ENCODE results near the gene CYP4A11. TPM values are rescaled to one million over a fixed set of nuclear protein-coding genes. Genes with fewer than 3 reads are reported as not detected.
"Not testable (repeated sequence)": the region's sequence is repeated elsewhere in the genome, so short reads cannot be mapped to it uniquely, and the experiment has no call there.

CYP4A11 gene
- total RNA-seq, 1 donor = not detected

DNA sequence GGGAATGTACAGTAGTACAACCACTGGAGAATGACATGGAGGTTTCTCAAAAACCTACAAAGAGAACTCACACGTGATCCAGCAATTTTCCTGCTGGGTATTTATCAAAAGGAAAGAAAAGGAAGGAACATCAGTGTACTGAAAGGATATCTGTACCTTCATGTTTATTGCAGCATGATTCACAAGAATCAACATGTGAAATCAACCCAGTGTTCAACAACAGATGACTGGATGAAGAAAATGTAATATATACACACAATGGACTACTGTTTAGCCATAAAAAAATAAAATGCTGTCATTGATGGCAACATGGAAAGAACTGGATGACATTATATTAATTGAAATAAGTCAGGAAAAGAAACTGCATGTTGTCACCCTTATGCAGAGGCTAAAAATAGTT lies 19.0 kb upstream of the CYP4A11 start:
- no peak for DNase-seq (ENCODE audit: low read depth)
- TF ChIP-seq, protein P1, sequence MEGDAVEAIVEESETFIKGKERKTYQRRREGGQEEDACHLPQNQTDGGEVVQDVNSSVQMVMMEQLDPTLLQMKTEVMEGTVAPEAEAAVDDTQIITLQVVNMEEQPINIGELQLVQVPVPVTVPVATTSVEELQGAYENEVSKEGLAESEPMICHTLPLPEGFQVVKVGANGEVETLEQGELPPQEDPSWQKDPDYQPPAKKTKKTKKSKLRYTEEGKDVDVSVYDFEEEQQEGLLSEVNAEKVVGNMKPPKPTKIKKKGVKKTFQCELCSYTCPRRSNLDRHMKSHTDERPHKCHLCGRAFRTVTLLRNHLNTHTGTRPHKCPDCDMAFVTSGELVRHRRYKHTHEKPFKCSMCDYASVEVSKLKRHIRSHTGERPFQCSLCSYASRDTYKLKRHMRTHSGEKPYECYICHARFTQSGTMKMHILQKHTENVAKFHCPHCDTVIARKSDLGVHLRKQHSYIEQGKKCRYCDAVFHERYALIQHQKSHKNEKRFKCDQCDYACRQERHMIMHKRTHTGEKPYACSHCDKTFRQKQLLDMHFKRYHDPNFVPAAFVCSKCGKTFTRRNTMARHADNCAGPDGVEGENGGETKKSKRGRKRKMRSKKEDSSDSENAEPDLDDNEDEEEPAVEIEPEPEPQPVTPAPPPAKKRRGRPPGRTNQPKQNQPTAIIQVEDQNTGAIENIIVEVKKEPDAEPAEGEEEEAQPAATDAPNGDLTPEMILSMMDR (IDR thresholded peaks at IDR 0.05; ENCODE audit: insufficient read depth, low read length) = no peak
- no peak overlapping the region for H3K4me3 ChIP-seq (ENCODE audit: low read depth, low read length)

DNA sequence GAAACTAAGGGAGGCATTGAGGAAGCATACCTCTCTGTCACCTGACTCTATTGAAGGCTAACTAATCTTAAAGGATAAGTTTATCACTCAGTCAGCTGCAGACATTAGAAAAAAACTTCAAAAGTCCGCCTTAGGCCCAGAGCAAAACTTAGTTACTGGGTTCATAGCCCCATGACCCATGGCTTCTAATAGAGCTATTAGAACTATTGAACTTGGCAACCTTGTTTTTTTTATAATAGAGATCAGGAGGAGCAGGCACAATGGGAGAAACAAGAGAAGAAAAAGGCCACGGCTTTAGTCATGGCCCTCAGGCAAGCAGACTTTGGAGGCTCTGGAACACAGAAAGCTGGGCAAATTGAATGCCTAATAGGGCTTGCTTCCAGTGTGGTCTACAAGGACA lies 13.8 kb upstream of the CYP4A11 start:
- not testable (repeated sequence) for H3K4me3 ChIP-seq (ENCODE audit: low read depth, low read length); DNase-seq (ENCODE audit: low read depth)

DNA sequence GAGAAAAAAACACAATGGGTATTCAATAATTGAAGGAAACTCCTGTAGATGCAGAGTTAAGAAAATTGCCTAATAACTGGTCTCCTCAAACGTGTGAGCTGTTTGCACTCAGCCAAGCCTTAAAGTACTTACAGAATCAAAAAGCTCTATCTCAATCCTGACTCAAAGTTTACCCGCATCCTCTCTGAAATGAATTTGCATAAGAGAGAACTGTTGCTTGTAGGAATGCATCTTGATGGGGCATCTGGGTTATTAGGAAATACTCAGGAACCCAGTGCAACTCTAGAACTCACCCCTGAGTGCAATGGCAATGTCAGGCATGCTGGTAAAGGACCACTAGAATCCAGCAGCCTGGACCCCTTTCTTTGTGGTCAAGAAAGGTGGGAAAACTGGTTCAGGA lies 12.6 kb upstream of the CYP4A11 start:
- not testable (repeated sequence) for H3K4me3 ChIP-seq (ENCODE audit: low read depth, low read length); DNase-seq (ENCODE audit: low read depth)

DNA sequence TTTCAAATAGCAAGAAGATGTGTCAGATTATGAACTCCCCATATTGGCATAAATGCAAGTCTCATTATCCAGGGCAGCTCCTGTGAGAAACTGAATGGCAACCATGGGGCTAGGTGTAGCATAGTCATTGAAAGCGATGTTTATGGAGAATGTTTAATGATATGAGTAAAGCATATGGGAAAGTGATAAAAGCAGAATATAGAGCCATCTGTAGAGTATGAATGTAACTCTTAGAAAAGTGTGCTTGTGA lies 8.1 kb upstream of the CYP4A11 start:
- not testable (repeated sequence) for H3K4me3 ChIP-seq (ENCODE audit: low read depth, low read length); DNase-seq (ENCODE audit: low read depth)

DNA sequence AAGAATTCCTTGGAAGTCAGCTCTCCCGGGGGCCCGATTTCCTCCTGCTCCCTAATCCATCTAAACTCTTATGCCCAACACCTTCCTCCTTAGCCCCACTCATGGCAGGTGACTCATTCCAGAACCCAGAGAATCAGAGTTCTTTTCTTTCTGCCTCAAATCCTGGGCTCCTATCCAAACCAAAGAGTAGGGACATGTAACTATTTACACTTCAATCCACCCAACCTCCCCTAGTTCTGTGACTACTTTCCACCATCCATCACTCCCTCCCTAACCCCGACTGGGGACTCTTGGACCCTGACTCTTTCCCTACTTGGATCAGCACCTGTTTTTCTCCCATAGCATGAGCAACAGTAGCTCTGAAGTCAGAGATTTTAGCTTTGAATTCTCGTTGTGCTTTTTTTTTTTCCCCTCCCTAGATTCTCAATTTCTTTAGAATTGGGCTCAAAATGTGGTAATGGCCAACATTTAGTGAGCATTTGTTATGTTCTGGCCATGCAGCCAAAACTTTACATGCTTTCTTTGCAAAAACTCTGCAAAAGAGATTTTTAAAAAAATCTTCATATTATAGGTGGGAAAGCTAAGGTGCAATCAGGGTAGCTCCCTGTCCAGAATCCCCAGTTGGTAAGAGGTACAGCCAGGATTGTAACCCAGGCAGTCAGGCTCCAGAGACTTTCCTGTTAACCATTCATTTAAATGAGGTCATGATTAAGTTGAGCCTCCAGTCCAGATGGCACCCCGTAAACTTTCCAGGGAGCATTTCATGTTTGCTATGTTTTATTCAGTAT lies 7.5 kb upstream of the CYP4A11 start:
- no peak overlapping the region for H3K4me3 ChIP-seq (ENCODE audit: low read depth, low read length)
- TF ChIP-seq, protein P1 (IDR thresholded peaks at IDR 0.05; ENCODE audit: insufficient read depth, low read length) = no peak
- DNase-seq (ENCODE audit: low read depth) = no peak

DNA sequence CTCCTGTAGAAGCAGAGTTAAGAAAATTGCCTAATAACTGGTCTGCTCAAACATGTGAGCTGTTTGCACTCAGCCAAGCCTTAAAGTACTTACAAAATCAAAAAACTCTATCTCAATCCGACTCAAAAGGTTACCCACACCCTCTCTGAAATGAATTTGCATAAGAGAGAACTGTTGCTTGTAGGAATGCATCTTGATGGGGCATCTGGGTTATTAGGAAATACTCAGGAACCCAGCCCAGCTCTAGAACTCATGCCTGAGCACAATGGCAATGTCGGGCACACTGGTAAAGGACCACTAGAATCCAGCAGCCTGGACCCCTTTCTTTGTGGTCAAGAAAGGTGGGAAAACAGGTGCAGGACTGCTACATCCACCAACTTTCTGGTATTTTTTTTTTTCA lies 6.4 kb upstream of the CYP4A11 start:
- not testable (repeated sequence) for DNase-seq (ENCODE audit: low read depth)

DNA sequence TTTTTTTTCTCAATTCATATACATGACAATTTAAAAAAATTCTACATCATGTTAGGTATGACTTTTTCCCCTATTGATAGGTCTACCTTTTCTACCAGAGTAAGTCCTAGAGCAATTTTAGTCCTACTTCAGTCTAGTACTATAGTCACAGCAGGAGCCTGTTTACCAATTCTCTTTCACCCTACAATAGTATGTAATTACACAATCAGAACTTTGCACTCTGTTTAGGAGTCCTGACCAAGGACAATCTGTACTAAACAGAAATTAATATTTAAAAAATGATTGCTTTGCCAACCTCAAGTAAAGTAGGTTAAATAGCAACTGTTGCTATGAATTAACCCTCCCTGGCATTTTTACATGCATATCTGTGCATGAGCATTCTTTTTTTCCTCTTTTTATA lies 810 bp upstream of the CYP4A11 start:
- no peak overlapping the region for H3K4me3 ChIP-seq (ENCODE audit: low read depth, low read length)
- DNase-seq (ENCODE audit: low read depth) = no peak
- TF ChIP-seq, protein P1 (IDR thresholded peaks at IDR 0.05; ENCODE audit: insufficient read depth, low read length) = no peak

More for the DNA sequence above, 6.4 kb upstream of the CYP4A11 start:
- H3K4me3 ChIP-seq (ENCODE audit: low read depth, low read length) = not testable (repeated sequence)

DNA sequence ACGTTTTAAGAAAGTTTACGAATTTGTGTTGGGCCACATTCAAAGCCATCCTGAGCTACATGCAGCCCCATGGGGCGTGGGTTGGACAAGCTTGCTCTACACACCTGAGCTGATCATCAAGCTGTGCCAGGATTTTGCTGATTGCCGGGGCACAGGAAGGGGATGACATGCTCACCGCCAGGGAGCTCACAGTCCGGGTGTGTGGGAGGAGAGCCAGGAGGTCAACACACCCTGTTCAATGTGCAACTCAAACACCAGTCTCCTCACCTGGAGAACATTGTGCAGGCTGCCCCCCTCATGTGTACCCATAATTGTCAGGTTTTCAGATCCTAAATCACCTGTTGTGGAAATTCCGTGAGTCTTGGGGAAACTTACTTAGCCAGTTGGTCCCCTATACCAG lies 969 bp downstream of the CYP4A11 start:
- DNase-seq (ENCODE audit: low read depth) = no peak
- TF ChIP-seq, protein P1 (IDR thresholded peaks at IDR 0.05; ENCODE audit: insufficient read depth, low read length) = no peak
- H3K4me3 ChIP-seq (ENCODE audit: low read depth, low read length) = no peak overlapping the region

DNA sequence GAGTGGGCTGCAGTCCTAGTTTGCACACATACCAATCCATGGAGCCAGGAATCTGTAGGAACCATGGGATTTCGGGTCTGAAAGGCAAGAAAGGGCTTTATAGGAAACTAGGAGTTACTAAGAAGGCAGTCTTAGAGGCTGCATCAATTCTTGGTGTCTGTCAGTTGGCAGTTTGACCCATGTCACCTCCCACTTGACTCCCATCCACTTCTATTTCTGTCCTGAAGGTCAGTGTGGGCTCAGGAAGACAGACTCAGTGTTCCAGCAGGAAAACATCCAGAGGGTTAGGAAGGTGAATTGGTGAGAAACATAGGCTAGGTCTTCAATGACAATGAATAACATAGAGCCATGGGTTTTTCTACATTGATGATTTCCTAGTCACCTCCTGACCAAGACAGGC lies 4.0 kb downstream of the CYP4A11 start:
- no peak for DNase-seq (ENCODE audit: low read depth)
- no peak overlapping the region for H3K4me3 ChIP-seq (ENCODE audit: low read depth, low read length)
- TF ChIP-seq, protein P1 (IDR thresholded peaks at IDR 0.05; ENCODE audit: insufficient read depth, low read length) = no peak
